ENCODE measurements around the gene UBE2V1.

- TF ChIP-seq POLR2A (IDR thresholded peaks at IDR 0.05) (no peak), POLR2AphosphoS5 (IDR thresholded peaks at IDR 0.05) (no peak), CTCF (IDR thresholded peaks at IDR 0.05) (no peak), EP300 (IDR thresholded peaks at IDR 0.05) (no peak)
Measured at GRCh38 chr20:50057714-50058053, 55.3 kb downstream of the UBE2V1 start.
